Sigmoid colon (tissue), 4 donors: ENCODE data around the gene FNTB.

Experiments
- CTCF ChIP-seq, 4 experiments: fragments of 450-650 bp in 3 of 4; fragments of 200-600 bp in 1 of 4; IDR thresholded peaks; one replicate each; pipeline ENCODE4 v1.5.1; 2016 to 2019; ENCODE audit warnings: antibody characterized with exemption in 4 of 4, mild to moderate bottlenecking in 3 of 4, moderate library complexity in 2 of 4
- EP300 ChIP-seq, 4 donors: sonication (generic); formaldehyde crosslinking; IDR thresholded peaks; one replicate each; pipeline ENCODE4 v1.6.1; 2017; ENCODE audit warnings: antibody characterized with exemption in 4 of 4
- POLR2A ChIP-seq, 2 donors: fragments of 450-650 bp; IDR thresholded peaks; one replicate each; pipeline ENCODE4 v1.6.1; 2016; ENCODE audit warnings: antibody characterized with exemption in 2 of 2, mild to moderate bottlenecking in 2 of 2, moderate library complexity in 2 of 2

GRCh38 chr14:64970041-64970440 is 16.7 kb upstream of the FNTB start:
- TF ChIP-seq CTCF (IDR thresholded peaks at IDR 0.05) (no peak), POLR2A (IDR thresholded peaks at IDR 0.05) (no peak), EP300 (IDR thresholded peaks at IDR 0.05) (no peak)
